GM12875 (cell line): Measurements from ENCODE around the gene IST1.

Experiments used
- H3K4me3 ChIP-seq: one replicate; pipeline ENCODE4 v1.5.1; 2011; ENCODE audit warnings: low read depth, low read length, control low read depth
- TF ChIP-seq, protein P1 (sequence below): IDR thresholded peaks from 2 replicates; pipeline ENCODE4 v1.5.1; 2011; ENCODE audit warnings: low read depth, mild to moderate bottlenecking, control low read depth, inconsistent platforms, low read length, moderate library complexity, borderline replicate concordance; ENCODE audit not compliant: insufficient read depth

IST1 gene

DNA sequence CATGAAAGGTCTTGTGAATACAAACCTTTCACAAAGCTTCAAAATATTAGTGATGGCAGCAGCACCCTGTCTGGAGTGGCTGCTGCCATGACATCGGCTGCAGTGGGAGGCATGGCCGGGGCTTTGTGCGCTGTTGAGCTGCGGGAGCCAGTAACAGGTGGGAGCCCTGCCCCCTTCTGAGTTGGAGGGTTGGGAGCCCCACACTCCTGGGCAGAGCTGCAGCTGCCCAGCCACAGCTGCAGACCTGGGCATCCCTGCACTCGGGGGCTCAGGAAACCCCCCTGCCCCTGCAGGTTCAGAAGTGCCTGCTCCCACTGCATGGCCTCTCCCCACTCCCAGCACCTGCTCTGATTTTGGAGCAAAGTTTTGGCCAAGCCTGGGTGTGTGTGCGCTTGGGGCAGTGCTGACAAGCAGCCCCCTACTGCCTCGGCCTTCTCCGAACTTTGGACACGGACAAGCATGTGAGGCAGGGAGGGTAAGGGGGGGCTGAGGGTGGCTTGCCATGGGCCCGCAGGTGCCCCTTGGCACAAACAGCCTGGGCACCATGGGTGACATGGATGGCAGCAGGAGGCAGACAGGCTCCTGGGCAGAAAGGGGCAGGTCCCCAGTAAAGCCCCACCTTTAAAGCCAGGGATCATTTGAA is 42.7 kb downstream of the IST1 start:
- TF ChIP-seq, protein P1, sequence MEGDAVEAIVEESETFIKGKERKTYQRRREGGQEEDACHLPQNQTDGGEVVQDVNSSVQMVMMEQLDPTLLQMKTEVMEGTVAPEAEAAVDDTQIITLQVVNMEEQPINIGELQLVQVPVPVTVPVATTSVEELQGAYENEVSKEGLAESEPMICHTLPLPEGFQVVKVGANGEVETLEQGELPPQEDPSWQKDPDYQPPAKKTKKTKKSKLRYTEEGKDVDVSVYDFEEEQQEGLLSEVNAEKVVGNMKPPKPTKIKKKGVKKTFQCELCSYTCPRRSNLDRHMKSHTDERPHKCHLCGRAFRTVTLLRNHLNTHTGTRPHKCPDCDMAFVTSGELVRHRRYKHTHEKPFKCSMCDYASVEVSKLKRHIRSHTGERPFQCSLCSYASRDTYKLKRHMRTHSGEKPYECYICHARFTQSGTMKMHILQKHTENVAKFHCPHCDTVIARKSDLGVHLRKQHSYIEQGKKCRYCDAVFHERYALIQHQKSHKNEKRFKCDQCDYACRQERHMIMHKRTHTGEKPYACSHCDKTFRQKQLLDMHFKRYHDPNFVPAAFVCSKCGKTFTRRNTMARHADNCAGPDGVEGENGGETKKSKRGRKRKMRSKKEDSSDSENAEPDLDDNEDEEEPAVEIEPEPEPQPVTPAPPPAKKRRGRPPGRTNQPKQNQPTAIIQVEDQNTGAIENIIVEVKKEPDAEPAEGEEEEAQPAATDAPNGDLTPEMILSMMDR, result no peak
- H3K4me3 ChIP-seq, result no peak overlapping the region

DNA sequence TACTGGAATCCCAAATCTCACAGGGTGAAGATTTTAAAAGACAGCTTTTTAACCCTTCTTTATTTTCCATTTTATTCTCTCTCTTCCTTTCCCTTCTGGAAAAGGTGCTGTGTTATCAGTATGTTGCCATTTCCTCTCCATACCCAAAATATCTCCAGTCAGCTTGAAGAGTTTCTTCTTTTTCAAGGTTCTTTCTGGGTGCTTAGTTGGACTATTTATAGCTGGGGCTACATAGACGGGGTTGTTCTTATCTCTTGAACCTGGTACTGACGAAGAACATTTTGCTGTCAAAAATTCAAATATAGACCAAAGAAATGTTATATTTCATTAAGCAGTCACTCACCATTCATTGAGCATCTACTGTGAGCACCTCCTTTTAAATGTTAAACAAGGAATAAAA is 48.6 kb downstream of the IST1 start:
- TF ChIP-seq, protein P1, result no peak
- H3K4me3 ChIP-seq, result no peak overlapping the region

DNA sequence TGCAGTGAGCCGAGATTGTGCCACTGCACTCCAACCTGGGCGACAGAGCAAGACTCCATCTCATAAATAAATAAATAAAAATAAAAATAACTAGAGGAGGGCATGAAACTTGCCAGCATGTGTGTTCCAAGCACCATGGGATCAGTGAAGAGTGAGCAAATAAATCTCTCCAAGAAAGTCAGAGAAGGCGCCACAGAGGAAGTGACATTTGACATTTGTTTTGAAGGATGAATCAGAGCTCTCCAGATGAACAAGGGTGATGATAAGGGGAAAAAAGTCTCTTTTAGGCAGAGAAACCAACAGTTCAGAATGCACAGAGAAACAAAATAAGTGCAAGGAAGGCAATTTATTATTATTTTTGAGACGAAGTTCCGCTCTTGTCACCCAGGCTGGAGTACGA is 50.3 kb downstream of the IST1 start:
- no peak overlapping the region for H3K4me3 ChIP-seq
- TF ChIP-seq, protein P1, result no peak

DNA sequence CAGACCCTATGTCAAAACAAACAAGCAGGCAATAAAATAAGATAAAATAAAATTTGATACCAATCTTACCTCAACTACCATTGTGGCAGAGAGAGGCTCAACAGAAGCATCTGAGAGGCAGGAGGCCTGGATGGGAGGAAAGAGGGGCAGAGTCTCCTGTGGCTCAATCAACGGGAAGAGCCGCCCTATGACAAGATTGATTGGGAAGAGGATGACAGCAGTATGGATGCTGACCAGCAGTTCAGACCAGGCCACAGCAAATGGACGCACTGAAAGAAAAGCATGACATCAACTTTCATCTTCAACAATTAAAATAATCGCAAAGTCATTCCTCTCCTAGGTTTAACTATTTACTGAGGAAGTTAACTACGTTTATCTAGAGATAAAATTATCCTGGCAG is 57.5 kb downstream of the IST1 start:
- TF ChIP-seq, protein P1, result no peak
- no peak overlapping the region for H3K4me3 ChIP-seq

DNA sequence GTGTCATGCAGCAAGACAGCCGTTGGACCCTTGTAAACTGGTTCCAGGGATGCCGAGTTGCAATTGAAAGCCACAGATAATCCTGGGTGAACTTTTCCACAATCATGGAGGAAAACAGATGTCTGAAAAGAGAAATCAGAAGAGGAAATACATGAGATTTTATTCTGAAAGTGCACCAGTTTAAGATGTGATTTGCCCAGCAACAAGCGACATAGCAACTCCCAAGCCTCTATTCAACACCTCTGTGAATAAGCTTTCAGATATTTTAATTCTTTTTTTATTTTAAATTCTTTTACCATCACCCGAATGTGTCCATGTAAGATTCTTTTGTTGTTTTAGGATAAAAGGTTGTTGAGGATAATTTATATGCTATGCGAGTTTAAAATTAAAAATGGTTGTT is 58.8 kb downstream of the IST1 start:
- TF ChIP-seq, protein P1, result no peak
- H3K4me3 ChIP-seq, result no peak overlapping the region

DNA sequence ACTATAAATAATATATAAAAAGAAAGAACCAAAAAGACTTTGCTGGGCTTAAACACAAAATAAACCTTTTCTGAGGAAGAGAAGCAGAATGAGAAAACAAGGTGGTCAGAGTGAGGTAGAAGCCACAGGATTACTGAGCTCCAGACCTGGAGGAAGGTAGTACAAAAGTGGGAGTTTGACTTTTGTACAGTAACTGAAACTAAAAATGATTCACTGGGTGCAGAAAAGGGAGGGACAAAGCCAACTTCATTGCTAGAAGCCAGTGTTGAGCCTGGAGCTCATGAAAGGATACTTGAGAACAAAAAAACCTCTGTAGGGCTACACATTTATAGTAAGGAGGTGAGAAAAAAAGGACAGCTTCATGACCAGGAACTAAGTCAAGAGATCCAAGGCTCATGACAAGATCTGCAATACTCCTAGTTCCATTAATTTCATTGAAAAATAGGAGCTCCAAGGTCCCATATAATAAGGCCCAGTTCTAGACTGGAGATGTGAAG is 59.4 kb downstream of the IST1 start:
- no peak overlapping the region for H3K4me3 ChIP-seq
- TF ChIP-seq, protein P1, result no peak

DNA sequence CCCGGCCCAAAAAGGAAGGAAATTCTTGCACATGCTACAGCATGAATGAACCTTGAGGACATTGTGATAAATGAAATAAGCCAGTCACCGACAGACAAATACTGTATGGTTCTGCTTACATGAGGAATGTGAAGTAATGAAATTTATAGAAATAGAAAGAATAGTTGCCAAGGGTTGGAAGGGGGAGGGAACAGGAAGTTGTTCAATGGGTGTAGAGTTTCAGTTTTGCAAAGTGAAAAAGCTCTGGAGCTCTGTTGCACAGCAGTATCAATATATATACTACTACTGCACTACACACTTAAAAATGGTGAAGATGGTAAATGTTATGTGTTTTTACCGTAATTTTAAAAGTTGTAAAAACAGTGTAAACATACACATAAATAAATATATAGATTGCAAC is 61.2 kb downstream of the IST1 start:
- H3K4me3 ChIP-seq, result no peak overlapping the region
- TF ChIP-seq, protein P1, result no peak
